Measurements from ENCODE around the gene UNK. TPM values are rescaled to one million over a fixed set of nuclear protein-coding genes. Genes with fewer than 3 reads are reported as not detected.

Gene UNK
- total RNA-seq, 1 donor from 2014 or later = 49.7 TPM

GRCh38 chr17:75874323-75875181 is 89.9 kb downstream of the UNK start:
- peaks cover 24% of the 10 kb centered on the region for H3K27me3 Mint-ChIP-seq

More at GRCh38 chr17:75874323-75875181, 89.9 kb downstream of the UNK start:
- DNase-seq (ENCODE audit: extremely low spot score, unreplicated experiment) = no peak
- Mint-ChIP-seq H3K4me1 (ENCODE audit: unreplicated experiment) (no peaks in the 10 kb centered on the region), H3K4me3 (no peak overlapping the region), H3K27ac (no peak overlapping the region), H3K9me3 (no peaks in the 10 kb centered on the region), H3K36me3 (no peaks in the 10 kb centered on the region)
- no peak for TF ChIP-seq CTCF (conservative IDR thresholded peaks at IDR 0.05)

Small RNAs within 50 kb of the gene (microRNA-seq; reads per million reads assigned to microRNA genes)
- gene MIR4738 = not detected

Other genes starting within 250 kb of the UNK start
- 48.2 and 49.0 TPM in 2 replicates for gene MYO15B, start 197.0 kb upstream of the UNK start, total RNA-seq (ENCODE audit: low replicate concordance)
- gene SMIM5, start 151.4 kb upstream of the UNK start, total RNA-seq (ENCODE audit: low replicate concordance) = 9.3 and 17.7 TPM in 2 replicates
- 64.7 and 90.4 TPM in 2 replicates for gene RECQL5, start 117.7 kb upstream of the UNK start, total RNA-seq (ENCODE audit: low replicate concordance)
- gene SAP30BP, start 117.5 kb upstream of the UNK start, total RNA-seq (ENCODE audit: low replicate concordance) = 88.1 and 89.3 TPM in 2 replicates
- gene ITGB4, start 63.3 kb upstream of the UNK start, total RNA-seq (ENCODE audit: low replicate concordance) = 26.4 and 57.8 TPM in 2 replicates
- gene GALK1, start 19.6 kb upstream of the UNK start, total RNA-seq (ENCODE audit: low replicate concordance) = 33.0 and 59.8 TPM in 2 replicates
- 7.1 and 7.4 TPM in 2 replicates for gene UNC13D, start 59.6 kb downstream of the UNK start, total RNA-seq (ENCODE audit: low replicate concordance)
- 43.0 and 49.9 TPM in 2 replicates for gene WBP2, start 70.5 kb downstream of the UNK start, total RNA-seq (ENCODE audit: low replicate concordance)
- 1.9 and 3.1 TPM in 2 replicates for gene TRIM47, start 93.8 kb downstream of the UNK start, total RNA-seq (ENCODE audit: low replicate concordance)
- gene TRIM65, start 112.1 kb downstream of the UNK start, total RNA-seq (ENCODE audit: low replicate concordance) = 8.1 and 19.0 TPM in 2 replicates
- 93.5 and 113 TPM in 2 replicates for gene MRPL38, start 120.1 kb downstream of the UNK start, total RNA-seq (ENCODE audit: low replicate concordance)
- 18.7 and 27.5 TPM in 2 replicates for gene FBF1, start 156.2 kb downstream of the UNK start, total RNA-seq (ENCODE audit: low replicate concordance)
- 48.5 and 84.6 TPM in 2 replicates for gene ACOX1, start 194.4 kb downstream of the UNK start, total RNA-seq (ENCODE audit: low replicate concordance)
- 15.9 and 31.2 TPM in 2 replicates for gene TEN1, start 194.4 kb downstream of the UNK start, total RNA-seq (ENCODE audit: low replicate concordance)
- gene CDK3, start 216.0 kb downstream of the UNK start, total RNA-seq (ENCODE audit: low replicate concordance) = 11.5 and 14.1 TPM in 2 replicates
- 31.9 and 116 TPM in 2 replicates for gene EVPL, start 242.5 kb downstream of the UNK start, total RNA-seq (ENCODE audit: low replicate concordance)

Data from type B pancreatic cell (in vitro differentiated cells).